SK-N-SH (cell line): ENCODE results near the gene PRELID1. TPM values are rescaled to one million over a fixed set of nuclear protein-coding genes. Genes with fewer than 3 reads are reported as not detected.
A peak's percentile ranks its signal among the peaks of the same experiment; 100 is the strongest.

Source experiments
- CTCF ChIA-PET: fragments of 300-600, 350-600 bp; formaldehyde crosslinking; extraction: SDS; loops from one replicate; lab custom pipeline; 2021; lab: Yijun Ruan, JAX
- POLR2A ChIA-PET: fragments of 350-600 bp; sonication (Branson Sonifier 250); formaldehyde crosslinking; extraction: SDS; loops from one replicate; lab custom pipeline; 2020; ENCODE audit warnings: antibody characterized with exemption, inconsistent platforms; lab: Yijun Ruan, JAX
- DNase-seq: peaks from one replicate; pipeline ENCODE4 v3.0.0; 2012
- H2AFZ ChIP-seq: fragments of 200-600 bp; sonication (generic); 2 replicates; pipeline ENCODE4 v1.8.1; 2016; ENCODE audit warnings: antibody characterized with exemption, mild to moderate bottlenecking, low read depth
- H3F3A ChIP-seq: fragments of 200-600 bp; sonication (generic); replicated peaks from 2 replicates; pipeline ENCODE3; 2016; ENCODE audit warnings: antibody characterized with exemption, mild to moderate bottlenecking; ENCODE audit not compliant: insufficient read depth
- H3K27ac ChIP-seq, 2 experiments: fragments of 200-500 bp in 1 of 2; fragments of 200-600 bp in 1 of 2; sonication (Bioruptor generic) in 1 of 2; sonication (generic), shearing (Covaris generic) in 1 of 2; 2 replicates each; pipeline versions ENCODE4 v1.5.1 to v1.6.1; 2014 to 2016; ENCODE audit warnings: low read depth in 2 of 2, inconsistent platforms in 1 of 2, low read length in 1 of 2, mild to moderate bottlenecking in 1 of 2, mixed read lengths in 1 of 2
- H3K27me3 ChIP-seq: fragments of 200-600 bp; sonication (generic), shearing (Covaris generic); 2 replicates; pipeline ENCODE4 v1.6.1; 2016; ENCODE audit warnings: mixed run types; ENCODE audit not compliant: insufficient read depth
- H3K36me3 ChIP-seq, 2 experiments: fragments of 200-500 bp in 1 of 2; fragments of 200-600 bp in 1 of 2; sonication (Bioruptor generic) in 1 of 2; sonication (generic) in 1 of 2; replicated peaks in 1 of 2; 2 replicates each; pipeline versions ENCODE3 to v1.5.1; 2014 to 2016; ENCODE audit warnings: low read length in 1 of 2, mild to moderate bottlenecking in 1 of 2; ENCODE audit not compliant: insufficient read depth in 2 of 2, control insufficient read depth in 1 of 2
- H3K4me1 ChIP-seq, 2 experiments: fragments of 200-500 bp in 1 of 2; fragments of 200-600 bp in 1 of 2; sonication (Bioruptor generic) in 1 of 2; sonication (generic), shearing (Covaris generic) in 1 of 2; 2 replicates each; pipeline versions ENCODE4 v1.5.1 to v1.6.1; 2014 to 2016; ENCODE audit warnings: low read depth in 1 of 2, low read length in 1 of 2, mixed run types in 1 of 2; ENCODE audit not compliant: insufficient read depth in 2 of 2, control insufficient read depth in 1 of 2
- H3K4me2 ChIP-seq: fragments of 200-600 bp; sonication (generic), shearing (Covaris generic); 2 replicates; pipeline ENCODE4 v1.6.1; 2017; ENCODE audit warnings: mixed run types
- H3K4me3 ChIP-seq, 2 experiments: fragments of 200-500 bp in 1 of 2; fragments of 200-600 bp in 1 of 2; sonication (Bioruptor generic) in 1 of 2; sonication (generic), shearing (Covaris generic) in 1 of 2; 2 replicates each; pipeline versions ENCODE4 v1.5.1 to v1.8.1; 2014 to 2016; ENCODE audit warnings: low read depth in 2 of 2, inconsistent platforms in 1 of 2, low read length in 1 of 2, mild to moderate bottlenecking in 1 of 2, mixed read lengths in 1 of 2, moderate library complexity in 1 of 2
- H3K79me2 ChIP-seq: fragments of 200-600 bp; sonication (generic); 2 replicates; pipeline ENCODE4 v1.8.1; 2017; ENCODE audit warnings: mild to moderate bottlenecking; ENCODE audit not compliant: insufficient read depth
- H3K9ac ChIP-seq: fragments of 200-600 bp; sonication (generic); 2 replicates; pipeline ENCODE4 v1.6.1; 2017; ENCODE audit warnings: mixed run types
- H3K9me2 ChIP-seq: fragments of 200-600 bp; sonication (generic); 2 replicates; pipeline ENCODE4 v1.6.1; 2017; ENCODE audit warnings: mixed run types
- H3K9me3 ChIP-seq: fragments of 200-600 bp; sonication (generic); 2 replicates; pipeline ENCODE4 v1.6.1; 2017; ENCODE audit warnings: mixed run types, mild to moderate bottlenecking, moderate library complexity
- H4K20me1 ChIP-seq: fragments of 200-600 bp; sonication (generic); 2 replicates; pipeline ENCODE4 v1.6.1; 2017; ENCODE audit warnings: mild to moderate bottlenecking, mixed run types; ENCODE audit not compliant: insufficient read depth
- CTCF ChIP-seq: fragments of 200-600 bp; sonication (generic); IDR thresholded peaks from 2 replicates; pipeline ENCODE4 v1.6.1; 2017; ENCODE audit warnings: antibody characterized with exemption, mild to moderate bottlenecking, moderate library complexity
- ELF1 ChIP-seq: IDR thresholded peaks from 2 replicates; pipeline ENCODE4 v1.4.0; 2012
- EZH2phosphoT487 ChIP-seq: fragments of 200-600 bp; sonication (generic); IDR thresholded peaks from 2 replicates; pipeline ENCODE4 v1.6.1; 2017; ENCODE audit warnings: low read depth, mixed run types, mild to moderate bottlenecking, antibody characterized with exemption, moderate library complexity, borderline replicate concordance
- FOSL2 ChIP-seq: IDR thresholded peaks from 2 replicates; pipeline ENCODE4 v1.4.0; 2012; ENCODE audit warnings: low read depth, mild to moderate bottlenecking, moderate library complexity, borderline replicate concordance
- GATA2 ChIP-seq: sonication (generic); formaldehyde crosslinking; IDR thresholded peaks from 2 replicates; pipeline ENCODE4 v1.5.0; 2020; ENCODE audit warnings: mild to moderate bottlenecking, missing genetic modification reagents
- JUND ChIP-seq: IDR thresholded peaks from 2 replicates; pipeline ENCODE4 v1.4.0; 2012
- MAX ChIP-seq: IDR thresholded peaks from 2 replicates; pipeline ENCODE4 v1.4.0; 2012; ENCODE audit warnings: low read depth
- POLR2AphosphoS5 ChIP-seq: IDR thresholded peaks from 2 replicates; pipeline ENCODE4 v1.6.1; 2012; ENCODE audit warnings: low read depth, low read length
- RCOR1 ChIP-seq: fragments of 150-350 bp; IDR thresholded peaks from 2 replicates; pipeline ENCODE4 v1.6.1; 2017; ENCODE audit warnings: antibody characterized with exemption, low read length
- RXRA ChIP-seq: IDR thresholded peaks from 2 replicates; pipeline ENCODE4 v1.4.0; 2012; ENCODE audit warnings: low read depth, mild to moderate bottlenecking, borderline replicate concordance
- SMC3 ChIP-seq: IDR thresholded peaks from 2 replicates; pipeline ENCODE4 v1.6.1; 2012; ENCODE audit warnings: low read depth, low read length, improper control_type of control experiment
- USF2 ChIP-seq: fragments of 150-350 bp; IDR thresholded peaks from 2 replicates; pipeline ENCODE4 v1.6.1; 2017; ENCODE audit warnings: antibody characterized with exemption, low read length, low read depth, borderline replicate concordance
- WGBS: methylation state at CpG from one replicate; pipeline ENCODE4 v1.1.6; 2017; ENCODE audit warnings: low lambda C conversion rate; 5-methylcytosine and 5-hydroxymethylcytosine counted together
- polyA plus RNA-seq, 3 experiments: library from polyadenylated mRNA; depleted of rRNA; stranded (reverse); fragments of >200 nt; gene quantifications; 2 replicates each; pipeline ENCODE4 v1.2.3, GENCODE V29; 2012
- TF ChIP-seq, protein P1 (sequence below): IDR thresholded peaks from 2 replicates; pipeline ENCODE4 v1.4.0; 2012; ENCODE audit warnings: low read depth, borderline replicate concordance
- TF ChIP-seq, protein P2 (sequence below): IDR thresholded peaks from 2 replicates; pipeline ENCODE4; 2012

PRELID1 gene
- polyA plus RNA-seq, 1 of the 3 experiments (the other 2 are of a cell fraction): 344 TPM

DNA sequence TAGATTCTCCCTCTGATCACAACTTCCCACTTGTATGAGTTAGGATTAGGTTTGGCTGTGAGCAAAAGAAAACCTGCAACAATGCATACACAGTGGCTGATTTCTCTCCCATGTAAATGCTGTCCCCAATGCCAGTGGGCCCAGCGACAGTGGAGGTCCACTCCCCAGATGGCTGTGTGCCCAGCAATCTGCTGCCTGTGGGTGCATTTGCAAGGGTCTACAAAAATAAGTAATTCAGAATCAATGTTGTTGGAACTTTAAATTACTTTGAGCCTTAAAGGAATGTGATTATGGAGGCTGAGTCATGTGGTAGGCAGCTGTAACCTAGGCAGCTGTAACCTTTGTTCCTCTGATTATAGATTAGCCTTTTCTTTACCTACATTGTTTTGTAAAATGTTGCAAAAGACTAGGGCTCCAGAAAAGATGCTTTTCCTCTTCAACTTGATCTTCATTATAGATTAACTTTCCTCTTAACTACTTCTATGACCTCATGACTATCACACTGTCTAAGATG lies 22.3 kb downstream of the PRELID1 start:
- POLR2A ChIA-PET: no interaction called here
- DNase-seq: no peak
- Histone ChIP-seq H3K4me3 (no peak overlapping the region), H3K9me2 (no peaks in the 10 kb centered on the region), H3K27ac (peak overlapping the region in 1 of 2 experiments; percentile 31; a peak in 2 of 4 replicates), H3K4me2 (no peak overlapping the region), H4K20me1 (0 out of 2 replicates have a peak, but pooled peaks cover 8% of the 10 kb centered on the region), H3K79me2 (no peaks in the 10 kb centered on the region; the same call in 1 of the 2 replicates), H3K27me3 (no peaks in the 10 kb centered on the region), H3K36me3 (peaks cover 0 to 19% of the 10 kb centered on the region in 2 experiments), H3K9ac (no peak overlapping the region), H3F3A (no peaks in the 10 kb centered on the region), H2AFZ (no peak overlapping the region), H3K9me3 (no peaks in the 10 kb centered on the region), H3K4me1 (peaks cover 0 to 7% of the 10 kb centered on the region in 2 experiments; a peak in 1 of 4 replicates)
- no CpG with 5 or more reads among the region's 1 CpG for WGBS
- TF ChIP-seq USF2 (no peak), JUND (peak; percentile 23; the same call in 1 of the 2 replicates)
- TF ChIP-seq, protein P1, sequence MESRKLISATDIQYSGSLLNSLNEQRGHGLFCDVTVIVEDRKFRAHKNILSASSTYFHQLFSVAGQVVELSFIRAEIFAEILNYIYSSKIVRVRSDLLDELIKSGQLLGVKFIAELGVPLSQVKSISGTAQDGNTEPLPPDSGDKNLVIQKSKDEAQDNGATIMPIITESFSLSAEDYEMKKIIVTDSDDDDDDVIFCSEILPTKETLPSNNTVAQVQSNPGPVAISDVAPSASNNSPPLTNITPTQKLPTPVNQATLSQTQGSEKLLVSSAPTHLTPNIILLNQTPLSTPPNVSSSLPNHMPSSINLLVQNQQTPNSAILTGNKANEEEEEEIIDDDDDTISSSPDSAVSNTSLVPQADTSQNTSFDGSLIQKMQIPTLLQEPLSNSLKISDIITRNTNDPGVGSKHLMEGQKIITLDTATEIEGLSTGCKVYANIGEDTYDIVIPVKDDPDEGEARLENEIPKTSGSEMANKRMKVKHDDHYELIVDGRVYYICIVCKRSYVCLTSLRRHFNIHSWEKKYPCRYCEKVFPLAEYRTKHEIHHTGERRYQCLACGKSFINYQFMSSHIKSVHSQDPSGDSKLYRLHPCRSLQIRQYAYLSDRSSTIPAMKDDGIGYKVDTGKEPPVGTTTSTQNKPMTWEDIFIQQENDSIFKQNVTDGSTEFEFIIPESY: no peak
- CTCF ChIA-PET: interaction anchor here (1.0 kb wide), 1 partner anchor 16 kb away, joined by 3 read pairs; no protein-coding TSS in a partner anchor

- H3K79me2 ChIP-seq: no peaks in the 10 kb centered on the region; the same call in 1 of the 2 replicates
- no peak for TF ChIP-seq CTCF
- TF ChIP-seq FOSL2: no peak
- TF ChIP-seq USF2: no peak
- no peak for TF ChIP-seq MAX
- no peak for TF ChIP-seq RXRA
- TF ChIP-seq, protein P2, sequence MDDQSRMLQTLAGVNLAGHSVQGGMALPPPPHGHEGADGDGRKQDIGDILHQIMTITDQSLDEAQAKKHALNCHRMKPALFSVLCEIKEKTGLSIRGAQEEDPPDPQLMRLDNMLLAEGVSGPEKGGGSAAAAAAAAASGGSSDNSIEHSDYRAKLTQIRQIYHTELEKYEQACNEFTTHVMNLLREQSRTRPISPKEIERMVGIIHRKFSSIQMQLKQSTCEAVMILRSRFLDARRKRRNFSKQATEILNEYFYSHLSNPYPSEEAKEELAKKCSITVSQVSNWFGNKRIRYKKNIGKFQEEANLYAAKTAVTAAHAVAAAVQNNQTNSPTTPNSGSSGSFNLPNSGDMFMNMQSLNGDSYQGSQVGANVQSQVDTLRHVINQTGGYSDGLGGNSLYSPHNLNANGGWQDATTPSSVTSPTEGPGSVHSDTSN: no peak
- TF ChIP-seq GATA2 (CRISPR knock-in tag): no peak
- TF ChIP-seq JUND: no peak
- TF ChIP-seq SMC3: no peak
- no peak for TF ChIP-seq EZH2phosphoT487
- no peak for TF ChIP-seq POLR2AphosphoS5
- TF ChIP-seq ELF1: no peak
- no peak for TF ChIP-seq RCOR1
- TF ChIP-seq, all 33 proteins: peak for 0
- ChIA-PET CTCF (interaction anchor here (0.8 to 5.8 kb wide), 5 partner anchors 10 to 173 kb away, joined by 3 to 31 read pairs (median 3); no protein-coding TSS in a partner anchor), POLR2A (no interaction called here)
- 86% methylated on average over 23 of the region's 28 CpGs for WGBS
- Histone ChIP-seq H3K9me3 (no peaks in the 10 kb centered on the region), H3K27me3 (no peaks in the 10 kb centered on the region), H3K9ac (no peak overlapping the region), H2AFZ (no peak overlapping the region), H3K27ac (no peak overlapping the region), H3K4me3 (no peak overlapping the region), H3K4me1 (peaks cover 0 to 7% of the 10 kb centered on the region in 2 experiments; a peak in 1 of 4 replicates), H3K4me2 (no peak overlapping the region), H3F3A (no peaks in the 10 kb centered on the region), H3K9me2 (no peaks in the 10 kb centered on the region), H4K20me1 (0 out of 2 replicates have a peak, but pooled peaks cover 8% of the 10 kb centered on the region), H3K36me3 (peaks cover 0 to 34% of the 10 kb centered on the region in 2 experiments)
- no peak for DNase-seq
Observed at GRCh38 chr5:177327539-177328522, 24.2 kb downstream of the PRELID1 start.
